HG02798 (cell line): ENCODE measurements around the gene STXBP6.

ENCODE experiments used
- ATAC-seq: cut with Tn5 transposase; IDR thresholded peaks from one replicate; pipeline ENCODE4 v1.9.1; 2021; ENCODE audit warnings: mild to moderate bottlenecking; ENCODE audit not compliant: unreplicated experiment, poor library complexity

STXBP6 gene

GRCh38 chr14:24870949-24871701, 178.8 kb downstream of the STXBP6 start:
- ATAC-seq, result no peak

- ATAC-seq, result no peak
Observed at GRCh38 chr14:24868389-24868788, 181.6 kb downstream of the STXBP6 start.

- ATAC-seq, result no peak
Observed at GRCh38 chr14:24866067-24866639, 183.8 kb downstream of the STXBP6 start.

- no peak for ATAC-seq
Observed at GRCh38 chr14:24863968-24864684, 185.8 kb downstream of the STXBP6 start.

- no peak for ATAC-seq
Observed at GRCh38 chr14:24861083-24861630, 188.8 kb downstream of the STXBP6 start.

GRCh38 chr14:24859559-24859958, 190.4 kb downstream of the STXBP6 start:
- no peak for ATAC-seq

GRCh38 chr14:24858684-24859083, 191.3 kb downstream of the STXBP6 start:
- ATAC-seq, result no peak

- no peak for ATAC-seq
Observed at GRCh38 chr14:24858052-24858451, 191.9 kb downstream of the STXBP6 start.

GRCh38 chr14:24857277-24857676, 192.7 kb downstream of the STXBP6 start:
- no peak for ATAC-seq

GRCh38 chr14:24853446-24853845, 196.5 kb downstream of the STXBP6 start:
- no peak for ATAC-seq

- no peak for ATAC-seq
Observed at GRCh38 chr14:24852312-24853060, 197.5 kb downstream of the STXBP6 start.

GRCh38 chr14:24851837-24852236, 198.1 kb downstream of the STXBP6 start:
- ATAC-seq, result no peak

GRCh38 chr14:24851406-24851805, 198.5 kb downstream of the STXBP6 start:
- no peak for ATAC-seq

- no peak for ATAC-seq
Observed at GRCh38 chr14:24850072-24850471, 199.9 kb downstream of the STXBP6 start.

GRCh38 chr14:24849471-24849870, 200.5 kb downstream of the STXBP6 start:
- no peak for ATAC-seq

- ATAC-seq, result no peak
Observed at GRCh38 chr14:24848102-24848790, 201.7 kb downstream of the STXBP6 start.

GRCh38 chr14:24847568-24848095, 202.3 kb downstream of the STXBP6 start:
- ATAC-seq, result no peak

GRCh38 chr14:24846261-24846660, 203.7 kb downstream of the STXBP6 start:
- no peak for ATAC-seq

- ATAC-seq, result no peak
Observed at GRCh38 chr14:24845851-24846250, 204.1 kb downstream of the STXBP6 start.

GRCh38 chr14:24844011-24844410, 205.9 kb downstream of the STXBP6 start:
- no peak for ATAC-seq
